Liver (tissue), 9 donors: ENCODE measurements around the gene ZBTB25. TPM values are rescaled to one million over a fixed set of nuclear protein-coding genes. Genes with fewer than 3 reads are reported as not detected.

Source experiments
- DNase-seq: peaks from one replicate; pipeline ENCODE4 v3.0.0-alpha.2; 2017; ENCODE audit warnings: low spot score
- H3K27ac ChIP-seq, 2 donors: one replicate each; pipeline ENCODE4 v1.7.0; 2013; ENCODE audit warnings: inconsistent platforms in 2 of 2, low read length in 2 of 2, control low read depth in 1 of 2, low read depth in 1 of 2, mild to moderate bottlenecking in 1 of 2
- H3K27me3 ChIP-seq, 4 donors: one replicate each; pipeline versions ENCODE4 v1.6.1 to v1.7.0; 2013; ENCODE audit warnings: low read length in 3 of 4, inconsistent platforms in 1 of 4, mild to moderate bottlenecking in 1 of 4, moderate library complexity in 1 of 4; ENCODE audit not compliant: control insufficient read depth in 4 of 4, insufficient read depth in 4 of 4
- H3K36me3 ChIP-seq, 4 donors: one replicate each; pipeline versions ENCODE4 v1.6.1 to v1.7.0; 2013; ENCODE audit warnings: low read length in 3 of 4, mild to moderate bottlenecking in 3 of 4, low read depth in 1 of 4, moderate library complexity in 1 of 4; ENCODE audit not compliant: control insufficient read depth in 4 of 4, insufficient read depth in 3 of 4
- H3K4me1 ChIP-seq, 4 donors: one replicate each; pipeline versions ENCODE4 v1.6.1 to v1.7.0; 2013; ENCODE audit warnings: low read length in 3 of 4, mild to moderate bottlenecking in 3 of 4, moderate library complexity in 1 of 4; ENCODE audit not compliant: control insufficient read depth in 4 of 4, insufficient read depth in 4 of 4
- H3K4me3 ChIP-seq, 3 donors: one replicate each; pipeline versions ENCODE4 v1.6.1 to v1.7.0; 2013; ENCODE audit warnings: low read length in 3 of 3, control low read depth in 1 of 3, low read depth in 1 of 3, mild to moderate bottlenecking in 1 of 3
- H3K9ac ChIP-seq, 2 donors: one replicate each; pipeline ENCODE4 v1.7.0; 2013; ENCODE audit warnings: low read length in 2 of 2, mild to moderate bottlenecking in 2 of 2, moderate library complexity in 2 of 2, control low read depth in 1 of 2, low read depth in 1 of 2
- H3K9me3 ChIP-seq, 4 donors: one replicate each; pipeline versions ENCODE4 v1.6.1 to v1.7.0; 2013; ENCODE audit warnings: low read length in 3 of 4; ENCODE audit not compliant: control insufficient read depth in 4 of 4
- CTCF ChIP-seq: fragments of 150-350 bp; IDR thresholded peaks from 2 replicates; pipeline ENCODE4 v1.5.1; 2017; ENCODE audit warnings: improper control_type of control experiment, low read depth, low read length; ENCODE audit not compliant: missing input control
- EGR1 ChIP-seq, 2 donors: IDR thresholded peaks; 2 replicates each; pipeline ENCODE4 v1.6.1; 2016 to 2018; ENCODE audit warnings: antibody characterized with exemption in 2 of 2, low read depth in 2 of 2
- FOXA1 ChIP-seq: IDR thresholded peaks from 2 replicates; pipeline ENCODE4 v1.6.1; 2016; ENCODE audit warnings: antibody characterized with exemption
- GABPA ChIP-seq, 2 donors: IDR thresholded peaks in 1 of 2; conservative IDR thresholded peaks in 1 of 2; 2 replicates each; pipeline ENCODE4 v1.6.1; 2016; ENCODE audit warnings: antibody characterized with exemption in 2 of 2, mild to moderate bottlenecking in 1 of 2, moderate library complexity in 1 of 2
- HNF4A ChIP-seq, 2 donors: conservative IDR thresholded peaks; 2 replicates each; pipeline ENCODE4 v1.6.1; 2016; ENCODE audit warnings: antibody characterized with exemption in 2 of 2, mild to moderate bottlenecking in 2 of 2
- HNF4G ChIP-seq: IDR thresholded peaks from 2 replicates; pipeline ENCODE4 v1.6.1; 2016; ENCODE audit warnings: antibody characterized with exemption
- JUND ChIP-seq, 2 donors: IDR thresholded peaks; 2 replicates each; pipeline ENCODE4 v1.6.1; 2016; ENCODE audit warnings: antibody characterized with exemption in 2 of 2
- MAX ChIP-seq: IDR thresholded peaks from 2 replicates; pipeline ENCODE4 v1.6.1; 2016; ENCODE audit warnings: antibody characterized with exemption
- NR2F2 ChIP-seq: IDR thresholded peaks from 2 replicates; pipeline ENCODE4 v1.6.1; 2016; ENCODE audit warnings: antibody characterized with exemption
- RAD21 ChIP-seq, 2 donors: IDR thresholded peaks; 2 replicates each; pipeline ENCODE4 v1.6.1; 2016; ENCODE audit warnings: antibody characterized with exemption in 2 of 2, mild to moderate bottlenecking in 2 of 2
- REST ChIP-seq: IDR thresholded peaks from 2 replicates; pipeline ENCODE4 v1.6.1; 2016; ENCODE audit warnings: antibody characterized with exemption, mild to moderate bottlenecking
- RXRA ChIP-seq, 2 donors: IDR thresholded peaks; 2 replicates each; pipeline ENCODE4 v1.6.1; 2017 to 2018; ENCODE audit warnings: antibody characterized with exemption in 2 of 2, mild to moderate bottlenecking in 1 of 2
- SP1 ChIP-seq: IDR thresholded peaks from 2 replicates; pipeline ENCODE4 v1.6.1; 2018; ENCODE audit warnings: antibody characterized with exemption, mild to moderate bottlenecking
- YY1 ChIP-seq: IDR thresholded peaks from 2 replicates; pipeline ENCODE4 v1.6.1; 2016; ENCODE audit warnings: antibody characterized with exemption, mild to moderate bottlenecking
- ZBTB33 ChIP-seq: IDR thresholded peaks from 2 replicates; pipeline ENCODE4 v1.6.1; 2016; ENCODE audit warnings: antibody characterized with exemption
- WGBS: extraction: QIAGEN DNeasy Blood & Tissue Kit; methylation state at CpG from one replicate; pipeline ENCODE4 v1.1.7; 2013; 5-methylcytosine and 5-hydroxymethylcytosine counted together
- polyA plus RNA-seq, 2 donors: library from polyadenylated mRNA; stranded (reverse) in 1 of 2; unstranded in 1 of 2; fragments of 200-250 nt in 1 of 2; fragments of >200 nt in 1 of 2; fragmentation: Nextera tagmentation in 1 of 2; extraction: Ambion mirVana in 1 of 2; gene quantifications; one replicate each; pipeline versions ENCODE4 v1.2.1 to v1.2.3, GENCODE V29; 2013 to 2015
- total RNA-seq, 2 donors: library from RNA; depleted of rRNA; stranded (reverse); fragments of >200 nt; gene quantifications; one replicate each; pipeline ENCODE4 v1.2.3, GENCODE V29; 2014
- donor health status: healthy.
- donor health status: healthy.
- donor health status: healthy.
- donor health status: healthy.
- donor health status: healthy.

The ZBTB25 gene
- total and polyA plus RNA-seq, 4 donors: 1.4 to 5.9 (median 3.7) TPM

GRCh38 chr14:64488590-64489099 lies 15.0 kb downstream of the ZBTB25 start:
- DNase-seq: no peak
- peak; percentile 34 to 54 for TF ChIP-seq HNF4A (conservative IDR thresholded peaks at IDR 0.05)
- no peak for TF ChIP-seq SP1
- H3K27ac ChIP-seq: no peak overlapping the region
- no peaks in the 10 kb centered on the region for H3K9me3 ChIP-seq
- H3K4me1 ChIP-seq: no peaks in the 10 kb centered on the region
- no peak overlapping the region for H3K4me3 ChIP-seq
- WGBS: 68% methylated on average over 5 of the region's 5 CpGs
- no peak overlapping the region for H3K9ac ChIP-seq
- no peaks in the 10 kb centered on the region for H3K27me3 ChIP-seq
- H3K36me3 ChIP-seq: peaks cover 6 to 25% (median 12%) of the 10 kb centered on the region in 4 donors

- H3K4me3 ChIP-seq: no peak overlapping the region
Observed at GRCh38 chr14:64478634-64479250, 24.9 kb downstream of the ZBTB25 start.

GRCh38 chr14:64476438-64476837 lies 27.2 kb downstream of the ZBTB25 start:
- Histone ChIP-seq H3K9me3 (no peaks in the 10 kb centered on the region), H3K9ac (no peak overlapping the region), H3K36me3 (peaks cover 0 to 3% (median 0%) of the 10 kb centered on the region in 4 donors), H3K27me3 (no peaks in the 10 kb centered on the region), H3K4me3 (no peak overlapping the region), H3K27ac (no peak overlapping the region), H3K4me1 (no peaks in the 10 kb centered on the region)
- no peak for DNase-seq
- 95% methylated on average over 8 of the region's 8 CpGs for WGBS
- TF ChIP-seq ZBTB33 (no peak), RXRA (IDR thresholded peaks at IDR 0.05) (no peak), CTCF (no peak), SP1 (no peak), JUND (IDR thresholded peaks at IDR 0.05) (no peak), EGR1 (IDR thresholded peaks at IDR 0.05; ENCODE audit: low read depth in 2 of 2) (no peak), YY1 (no peak), MAX (no peak), REST (no peak), GABPA (IDR thresholded peaks at IDR 0.05 in 1 of 2, conservative IDR thresholded peaks at IDR 0.05 in 1 of 2) (no peak), NR2F2 (no peak), HNF4G (no peak), FOXA1 (no peak)

More at GRCh38 chr14:64478634-64479250, 24.9 kb downstream of the ZBTB25 start:
- Histone ChIP-seq H3K27me3 (no peaks in the 10 kb centered on the region), H3K4me1 (no peaks in the 10 kb centered on the region), H3K27ac (no peak overlapping the region), H3K9me3 (no peaks in the 10 kb centered on the region), H3K36me3 (peaks cover 0 to 4% (median 0%) of the 10 kb centered on the region in 4 donors), H3K9ac (no peak overlapping the region)
- DNase-seq: no peak
- TF ChIP-seq JUND (IDR thresholded peaks at IDR 0.05) (no peak), RAD21 (IDR thresholded peaks at IDR 0.05) (peak; percentile 68 to 71), YY1 (no peak), CTCF (peak; percentile 49)
